K562 (cell line): ENCODE results near the gene ADAMTSL2.

ENCODE experiments used
- ELK1 ChIP-seq: sonication (generic); formaldehyde crosslinking; IDR thresholded peaks from 2 replicates; pipeline ENCODE4 v1.8.1; 2022; ENCODE audit warnings: missing genetic modification reagents
- EP300 ChIP-seq: IDR thresholded peaks from 2 replicates; pipeline ENCODE4 v1.6.1; 2012; ENCODE audit warnings: low read length, improper control_type of control experiment
- ESRRB ChIP-seq: fragments of 250-450 bp; sonication (Bioruptor Pico); IDR thresholded peaks from 2 replicates; pipeline ENCODE4 v1.5.0; 2020; ENCODE audit warnings: mild to moderate bottlenecking, moderate library complexity, borderline replicate concordance
- HDGF ChIP-seq: fragments of 450-650 bp; IDR thresholded peaks from 2 replicates; pipeline ENCODE4 v1.6.1; 2016
- MAFK ChIP-seq: IDR thresholded peaks from 2 replicates; pipeline ENCODE4 v1.6.1; 2011; ENCODE audit warnings: low read length, improper control_type of control experiment
- SMARCC2 ChIP-seq: fragments of 450-650 bp; IDR thresholded peaks from 2 replicates; pipeline ENCODE4 v1.6.1; 2017; ENCODE audit warnings: antibody characterized with exemption, moderate library complexity, mild to moderate bottlenecking, low read depth
- YY1 ChIP-seq, 3 experiments: IDR thresholded peaks; 2 replicates each; pipeline ENCODE4 v1.6.1; 2011; ENCODE audit warnings: low read length in 2 of 3, mild to moderate bottlenecking in 2 of 3, moderate library complexity in 2 of 3, borderline replicate concordance in 1 of 3, control low read depth in 1 of 3, low read depth in 1 of 3; ENCODE audit not compliant: insufficient read depth in 3 of 3, insufficient replicate concordance in 2 of 3, control insufficient read depth in 1 of 3, insufficient read length in 1 of 3; ENCODE audit errors: extremely low read depth in 1 of 3
- ZBTB7A ChIP-seq: IDR thresholded peaks from 2 replicates; pipeline ENCODE4 v1.6.1; 2011; ENCODE audit warnings: low read depth, mild to moderate bottlenecking, low read length, moderate library complexity, borderline replicate concordance; ENCODE audit not compliant: control insufficient read depth
- ZFX ChIP-seq: sonication (generic); formaldehyde crosslinking; IDR thresholded peaks from 2 replicates; pipeline ENCODE4 v1.8.0; 2022; ENCODE audit warnings: mild to moderate bottlenecking, missing genetic modification reagents, moderate library complexity

- no peak for TF ChIP-seq ELK1
- TF ChIP-seq EP300 = no peak
- TF ChIP-seq MAFK = no peak
- no peak for TF ChIP-seq YY1 (IDR thresholded peaks at IDR 0.05; ENCODE audit: borderline replicate concordance in 1 of 3, control insufficient read depth in 1 of 3, extremely low read depth in 1 of 3, insufficient read depth in 3 of 3, insufficient read length in 1 of 3, insufficient replicate concordance in 2 of 3, low read depth in 1 of 3, low read length in 2 of 3)
- TF ChIP-seq ZFX (CRISPR knock-in tag) = no peak
- TF ChIP-seq ESRRB = no peak
- TF ChIP-seq ZBTB7A = no peak
- TF ChIP-seq HDGF = no peak
- TF ChIP-seq SMARCC2 = no peak
These were observed 5.6 kb downstream of the ADAMTSL2 start for GRCh38 chr9:133539991-133540697.
